ENCODE data around the gene MYOG.

MYOG gene

DNA sequence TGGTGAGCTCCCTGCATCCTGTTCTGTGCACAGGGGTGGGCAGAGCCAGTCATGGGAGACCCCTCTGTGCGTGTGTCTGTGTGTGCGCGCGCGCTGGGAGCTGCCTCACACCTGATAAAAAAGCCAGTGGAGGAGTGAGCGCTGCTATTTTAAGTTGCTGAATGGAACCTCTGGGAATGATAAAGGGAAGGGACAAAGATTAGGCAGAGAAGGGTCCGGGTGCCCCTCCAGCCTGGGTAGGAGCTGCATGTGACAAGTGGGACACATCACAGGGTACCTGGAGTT is 42.6 kb upstream of the MYOG start:
- no peak for TF ChIP-seq ZFX (IDR thresholded peaks at IDR 0.05)
- TF ChIP-seq, protein P1, sequence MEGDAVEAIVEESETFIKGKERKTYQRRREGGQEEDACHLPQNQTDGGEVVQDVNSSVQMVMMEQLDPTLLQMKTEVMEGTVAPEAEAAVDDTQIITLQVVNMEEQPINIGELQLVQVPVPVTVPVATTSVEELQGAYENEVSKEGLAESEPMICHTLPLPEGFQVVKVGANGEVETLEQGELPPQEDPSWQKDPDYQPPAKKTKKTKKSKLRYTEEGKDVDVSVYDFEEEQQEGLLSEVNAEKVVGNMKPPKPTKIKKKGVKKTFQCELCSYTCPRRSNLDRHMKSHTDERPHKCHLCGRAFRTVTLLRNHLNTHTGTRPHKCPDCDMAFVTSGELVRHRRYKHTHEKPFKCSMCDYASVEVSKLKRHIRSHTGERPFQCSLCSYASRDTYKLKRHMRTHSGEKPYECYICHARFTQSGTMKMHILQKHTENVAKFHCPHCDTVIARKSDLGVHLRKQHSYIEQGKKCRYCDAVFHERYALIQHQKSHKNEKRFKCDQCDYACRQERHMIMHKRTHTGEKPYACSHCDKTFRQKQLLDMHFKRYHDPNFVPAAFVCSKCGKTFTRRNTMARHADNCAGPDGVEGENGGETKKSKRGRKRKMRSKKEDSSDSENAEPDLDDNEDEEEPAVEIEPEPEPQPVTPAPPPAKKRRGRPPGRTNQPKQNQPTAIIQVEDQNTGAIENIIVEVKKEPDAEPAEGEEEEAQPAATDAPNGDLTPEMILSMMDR (conservative IDR thresholded peaks at IDR 0.05), result no peak
- no peak overlapping the region for H3K27ac ChIP-seq

DNA sequence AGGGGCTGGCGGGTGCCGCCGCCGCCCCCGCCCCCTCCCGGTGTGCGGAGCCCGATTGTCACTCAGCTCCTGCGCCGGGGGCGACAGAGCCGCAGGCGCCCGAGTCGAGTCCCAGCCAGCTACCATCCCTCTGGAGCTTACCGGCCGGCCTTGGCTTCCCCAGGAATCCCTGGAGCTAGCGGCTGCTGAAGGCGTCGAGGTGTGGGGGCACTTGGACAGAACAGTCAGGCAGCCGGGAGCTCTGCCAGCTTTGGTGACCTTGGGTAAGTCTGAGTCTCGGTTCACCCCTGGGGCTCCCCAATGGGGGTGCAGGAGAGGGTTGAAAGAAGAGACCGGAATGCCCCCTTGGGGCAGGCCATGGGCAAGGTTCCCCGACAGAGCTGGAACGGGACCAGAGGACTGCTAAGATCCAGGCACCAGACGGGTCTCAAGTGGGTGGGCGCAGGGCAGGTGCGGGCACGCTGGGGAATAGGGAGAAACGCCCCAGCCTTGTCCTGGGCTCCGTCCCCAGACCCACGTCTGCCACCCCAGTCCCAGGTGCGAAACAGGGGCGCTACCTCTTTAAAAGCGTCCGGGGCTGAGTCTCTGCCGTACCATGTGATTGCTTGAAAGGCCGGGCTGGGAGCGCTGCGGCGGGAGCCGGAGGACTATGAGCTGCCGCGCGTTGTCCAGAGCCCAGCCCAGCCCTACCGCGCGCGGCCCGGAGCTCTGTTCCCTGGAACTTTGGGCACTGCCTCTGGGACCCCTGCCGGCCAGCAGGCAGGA is 42.0 kb upstream of the MYOG start, which contains the start of gene ADORA1:
Gene ADORA1, plus strand, starts transcription at position 61 of the 765 bp plus-strand sequence. CDS start 1,116 bp downstream, outside the sequence.
- H3K27ac ChIP-seq, result no peak within 1 kb of the TSS
- no peak for TF ChIP-seq ZFX (IDR thresholded peaks at IDR 0.05)
- TF ChIP-seq, protein P1 (conservative IDR thresholded peaks at IDR 0.05), result no peak

DNA sequence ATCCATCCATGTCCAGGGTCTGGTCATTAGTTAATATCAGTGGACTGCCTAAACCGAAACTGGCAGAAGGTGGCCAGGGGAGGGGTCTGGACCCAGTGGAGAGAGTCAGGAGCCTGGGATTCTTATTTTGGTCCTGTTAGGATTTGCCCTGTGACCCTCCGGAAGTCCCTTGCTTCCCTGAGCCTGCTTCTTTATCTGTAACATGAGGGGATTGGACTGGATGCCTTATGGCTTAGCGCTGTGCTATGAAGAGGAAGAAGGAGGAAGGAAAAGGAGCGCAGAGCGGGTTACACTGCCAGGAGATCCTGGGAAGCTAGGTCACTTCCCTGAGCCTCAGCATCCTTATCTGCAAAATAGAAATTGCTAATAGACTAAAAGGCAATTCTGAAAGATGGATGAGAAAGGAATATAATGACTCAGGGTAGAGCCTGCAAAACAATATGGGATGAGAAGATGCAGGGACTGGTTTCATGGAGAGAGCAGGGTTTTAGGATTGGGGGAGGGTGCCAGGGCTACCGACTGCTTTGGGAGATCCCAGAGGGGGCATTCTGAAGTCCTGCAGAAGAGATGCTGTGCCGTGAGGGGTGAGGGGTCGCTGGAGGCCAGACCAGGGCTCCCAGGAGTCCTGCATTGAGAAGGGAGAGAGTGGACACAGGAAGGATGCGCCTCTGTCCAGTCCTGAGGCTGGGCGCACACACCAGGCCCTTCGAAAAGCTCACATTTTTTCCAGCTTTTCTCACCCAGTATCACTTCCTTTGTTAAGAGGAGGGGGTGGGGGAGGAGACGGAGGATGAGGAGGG is 41.3 kb upstream of the MYOG start:
- TF ChIP-seq, protein P1 (conservative IDR thresholded peaks at IDR 0.05), result no peak
- no peak for TF ChIP-seq ZFX (IDR thresholded peaks at IDR 0.05)
- H3K27ac ChIP-seq, result no peak overlapping the region

DNA sequence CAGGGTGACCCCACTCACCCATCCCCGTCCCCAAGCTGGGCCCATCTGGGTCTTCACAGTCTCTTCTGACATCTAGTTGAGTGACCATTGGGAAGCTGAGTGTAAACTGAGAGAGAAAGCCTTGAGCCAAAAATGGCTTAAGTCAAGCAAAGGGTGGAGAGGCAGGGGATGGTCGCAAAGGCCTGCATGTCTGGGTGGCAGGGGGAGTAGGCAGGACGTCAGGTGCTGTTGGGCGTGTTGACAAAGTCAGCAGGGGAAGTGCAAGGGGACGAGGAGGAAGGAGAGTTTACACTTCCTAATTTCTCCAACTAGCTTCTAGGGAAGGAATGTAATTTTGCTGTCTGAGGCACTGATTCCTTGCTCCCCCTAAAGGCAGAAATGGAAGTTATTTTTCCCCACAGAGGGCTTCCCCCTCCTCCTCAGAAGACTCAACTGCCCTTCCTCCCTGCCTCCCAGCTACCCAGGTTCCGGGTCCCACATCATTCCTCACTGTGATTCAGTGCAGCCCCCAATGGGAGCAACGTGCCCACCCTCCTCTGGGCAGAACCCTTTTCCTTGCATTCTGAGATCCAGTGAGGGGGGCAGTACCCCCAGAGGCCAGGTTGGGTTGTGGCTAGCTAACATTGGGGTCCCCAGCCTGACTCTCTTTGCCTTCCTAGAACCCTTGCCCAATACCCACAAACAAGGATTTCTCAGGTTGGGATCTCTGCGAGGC is 40.5 kb upstream of the MYOG start:
- no peak overlapping the region for H3K27ac ChIP-seq
- TF ChIP-seq ZFX (IDR thresholded peaks at IDR 0.05), result no peak
- TF ChIP-seq, protein P1 (conservative IDR thresholded peaks at IDR 0.05), result no peak; the same call in 1 of the 2 replicates

DNA sequence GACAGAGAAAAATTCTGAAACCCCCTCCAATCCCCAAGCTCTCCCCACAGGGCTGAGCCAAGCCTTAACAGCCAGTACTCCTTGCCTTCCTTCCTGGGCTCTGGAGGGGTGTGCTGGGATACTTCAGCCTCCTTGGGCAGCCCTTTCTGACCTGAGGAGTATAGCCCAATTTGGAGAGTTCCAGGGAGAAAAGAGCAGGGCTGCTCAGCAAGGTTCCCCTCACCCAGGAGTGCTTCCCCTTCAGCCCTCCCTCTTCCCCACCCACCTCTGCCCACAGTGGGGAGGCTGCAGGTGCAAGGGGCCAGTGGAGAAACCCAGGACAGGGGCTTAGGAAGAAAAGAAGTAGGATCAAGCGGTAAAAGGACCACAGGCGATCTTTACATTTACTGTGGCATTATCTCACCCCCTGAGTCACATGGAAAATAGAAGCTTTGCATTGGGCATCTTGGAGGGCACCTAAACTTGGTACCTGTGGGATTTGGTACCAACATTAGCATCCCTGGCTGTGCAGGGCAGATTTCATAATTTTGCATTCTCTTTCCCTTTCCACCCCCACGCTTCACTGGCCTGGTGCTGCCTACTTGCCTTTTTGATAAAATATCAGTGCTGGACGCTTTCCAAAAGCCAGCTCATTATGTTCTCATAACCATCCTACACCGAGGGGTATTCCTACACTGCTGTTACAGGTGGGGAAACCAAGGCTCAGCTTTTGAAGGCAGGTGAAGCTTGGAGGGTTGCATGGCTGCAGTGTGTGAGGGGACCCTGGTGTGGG is 38.9 kb upstream of the MYOG start:
- TF ChIP-seq, protein P1 (conservative IDR thresholded peaks at IDR 0.05), result no peak
- no peak for TF ChIP-seq ZFX (IDR thresholded peaks at IDR 0.05)

DNA sequence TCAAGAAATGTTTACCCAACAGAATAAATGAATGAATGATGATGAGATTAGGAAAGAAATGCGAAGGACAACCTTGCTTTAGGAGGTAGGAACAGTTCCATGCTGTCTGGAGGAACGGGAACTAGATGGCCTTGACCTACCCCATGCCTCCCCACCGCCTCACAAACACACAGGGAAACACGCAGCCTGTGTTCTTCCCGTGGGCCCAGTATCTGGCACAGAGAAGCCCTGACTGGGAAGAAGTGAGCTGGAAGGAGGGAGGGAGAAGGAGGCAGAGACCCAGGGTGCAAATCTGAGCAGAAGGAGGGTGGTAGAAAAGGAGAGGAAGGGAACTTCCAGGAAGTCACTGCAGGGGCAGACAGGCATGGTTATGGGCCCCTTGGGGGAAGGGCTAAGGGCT is 38.2 kb upstream of the MYOG start:
- no peak overlapping the region for H3K27ac ChIP-seq
- TF ChIP-seq, protein P1 (conservative IDR thresholded peaks at IDR 0.05), result no peak
- no peak for TF ChIP-seq ZFX (IDR thresholded peaks at IDR 0.05)

More for the DNA sequence above, 38.9 kb upstream of the MYOG start:
- H3K27ac ChIP-seq, result no peak overlapping the region
